Left colon (tissue), 2 donors: ENCODE results near the gene LRAT. TPM values are rescaled to one million over a fixed set of nuclear protein-coding genes. Genes with fewer than 3 reads are reported as not detected.

ENCODE experiments used
- ATAC-seq: fragments of 200-7000 bp; cut with Tn5 transposase; one replicate; pipeline ENCODE4 v1.9.1; 2020; ENCODE audit warnings: mild to moderate bottlenecking, moderate library complexity
- DNase-seq, 2 donors: peaks; one replicate each; pipeline ENCODE4 v3.0.0-alpha.2; 2020
- intact Hi-C, 2 donors: fragments of 100-400 bp; cut with DNase I in 1 of 2; cut with micrococcal nuclease in 1 of 2; formaldehyde crosslinking; loops; one replicate each; pipeline versions ENCODE4 v1.11.2 to v1.14.0; 2022; cut with DNase I, micrococcal nuclease
- total RNA-seq, 2 donors: library from RNA; stranded (reverse); fragmentation: NEBNext Ultra II Directional; extraction: Animal tissue kit (Norgen Biotek cat#: 25700); gene quantifications; one replicate each; pipeline ENCODE4 v1.2.1, GENCODE V29; 2021
- donor health status: DM: no; HTN: no; CAD: no.
- donor health status: DM: yes; HTN: yes; CAD: no.

Gene LRAT
- total RNA-seq, 2 donors from 2014 or later: 0.18 to 0.53 TPM

DNA sequence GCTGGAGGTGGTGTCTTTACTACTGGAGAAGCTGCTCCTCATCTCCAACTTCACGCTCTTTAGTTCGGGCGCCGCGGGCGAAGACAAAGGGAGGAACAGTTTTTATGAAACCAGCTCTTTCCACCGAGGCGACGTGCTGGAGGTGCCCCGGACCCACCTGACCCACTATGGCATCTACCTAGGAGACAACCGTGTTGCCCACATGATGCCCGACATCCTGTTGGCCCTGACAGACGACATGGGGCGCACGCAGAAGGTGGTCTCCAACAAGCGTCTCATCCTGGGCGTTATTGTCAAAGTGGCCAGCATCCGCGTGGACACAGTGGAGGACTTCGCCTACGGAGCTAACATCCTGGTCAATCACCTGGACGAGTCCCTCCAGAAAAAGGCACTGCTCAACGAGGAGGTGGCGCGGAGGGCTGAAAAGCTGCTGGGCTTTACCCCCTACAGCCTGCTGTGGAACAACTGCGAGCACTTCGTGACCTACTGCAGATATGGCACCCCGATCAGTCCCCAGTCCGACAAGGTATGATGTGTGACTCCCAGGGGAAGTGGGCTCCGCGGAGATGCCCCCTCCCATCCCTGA lies 634 bp downstream of the LRAT start:
- intact Hi-C loops: no loop called here
- DNase-seq: no peak
- ATAC-seq: no peak

- no peak for ATAC-seq
- intact Hi-C loops: no loop called here
Measured at GRCh38 chr4:154757713-154758112, 13.9 kb downstream of the LRAT start.

GRCh38 chr4:154760895-154761294 lies 17.1 kb downstream of the LRAT start:
- no peak for DNase-seq
- intact Hi-C loops: no loop called here
- no peak for ATAC-seq

More at GRCh38 chr4:154757713-154758112, 13.9 kb downstream of the LRAT start:
- no peak for DNase-seq

GRCh38 chr4:154778264-154778663 lies 34.5 kb downstream of the LRAT start:
- intact Hi-C loops: loop anchor here in 1 of 2 donors (10.0 kb wide), 1 partner anchor 223 kb away; the partner anchor contains the start of gene PLRG1
- DNase-seq (no peak), ATAC-seq (no peak)

DNA sequence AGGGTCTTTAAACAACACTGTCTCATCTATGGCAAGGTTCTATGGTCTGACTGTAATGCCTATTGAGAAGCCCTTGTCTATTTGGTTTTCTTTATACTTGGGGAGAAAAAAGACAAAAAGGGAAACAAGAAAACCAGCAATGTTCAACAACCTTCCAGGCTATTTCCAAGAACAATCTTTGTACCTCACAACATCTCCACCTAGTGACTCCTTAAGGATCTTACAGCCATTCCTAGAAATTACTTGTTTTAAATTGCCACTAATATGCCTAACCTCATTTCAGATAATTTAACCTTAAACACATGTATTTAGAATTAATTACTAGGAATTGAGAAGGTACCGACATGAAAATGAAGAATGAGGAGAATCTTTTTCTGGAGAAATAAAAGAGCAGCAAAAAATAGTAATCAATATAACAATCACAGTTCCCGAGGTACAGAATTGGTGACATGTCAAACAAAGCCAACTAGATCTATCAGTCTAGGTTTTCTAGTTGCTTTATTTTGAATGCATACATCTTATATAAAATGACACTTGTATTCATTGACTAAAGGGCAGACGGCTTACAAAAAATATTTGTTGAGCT lies 35.7 kb downstream of the LRAT start:
- no peak for DNase-seq
- intact Hi-C loops: loop anchor here in 1 of 2 donors (10.0 kb wide), 1 partner anchor 225 kb away; the partner anchor contains the start of gene PLRG1

GRCh38 chr4:154781126-154781982 lies 37.6 kb downstream of the LRAT start, which contains the start of gene RBM46:
RBM46 (plus strand) TSS chr4:154781272; CDS start chr4:154796753, 15,481 bp downstream.
- DNase-seq: no peak
- intact Hi-C loops: no loop called here
- no peak for ATAC-seq

More for the DNA sequence above, 35.7 kb downstream of the LRAT start:
- ATAC-seq: no peak

DNA sequence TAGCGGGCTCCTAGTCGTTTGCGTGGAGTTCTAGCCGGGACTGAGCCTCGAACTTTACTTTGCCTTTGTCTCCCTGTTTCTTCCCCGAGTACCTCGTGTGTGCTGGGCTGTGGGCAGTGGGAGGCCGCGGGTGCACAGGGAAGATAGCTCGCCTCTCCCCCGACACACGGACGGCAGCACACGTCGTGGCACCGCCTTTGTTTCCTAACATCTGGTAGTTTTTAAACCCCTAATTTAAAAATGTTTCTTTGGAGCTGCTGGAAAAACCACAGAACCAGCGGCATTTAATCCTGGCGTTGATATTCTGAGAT lies 38.1 kb downstream of the LRAT start:
- ATAC-seq: no peak
- no peak for DNase-seq
- intact Hi-C loops: no loop called here

Other genes with a start within 250 kb of the LRAT start
- 10 to 100 TPM; 57.4 to 57.9 TPM for gene PLRG1, start 193.6 kb upstream of the LRAT start, total RNA-seq
- not detected for gene FGB, start 181.0 kb upstream of the LRAT start, total RNA-seq
- gene FGA, start 153.3 kb upstream of the LRAT start, total RNA-seq: not detected
- gene FGG, start 131.3 kb upstream of the LRAT start, total RNA-seq: not detected
- not detected for gene RBM46, start 37.3 kb downstream of the LRAT start, total RNA-seq